G401 (cell line): ENCODE data around the gene APMAP. TPM values are rescaled to one million over a fixed set of nuclear protein-coding genes. Genes with fewer than 3 reads are reported as not detected.
"Not testable (repeated sequence)": the region's sequence is repeated elsewhere in the genome, so short reads cannot be mapped to it uniquely, and the experiment has no call there.

Experiments used
- DNase-seq: peaks from one replicate; pipeline ENCODE4 v3.0.0-alpha.2; 2015; ENCODE audit warnings: low spot score
- in situ Hi-C: cut with HindIII; loops from 2 replicates; pipeline ENCODE4 v1.10.0; 2016; ENCODE audit warnings: low sequenced_read_pairs, mixed read lengths
- total RNA-seq: library from RNA; depleted of rRNA; stranded (reverse); fragments of >200 nt; shearing (Covaris generic); gene quantifications from 2 replicates; pipeline ENCODE4 v1.2.3, GENCODE V29; 2014

Gene APMAP
- total RNA-seq, 1 experiment from 2014 or later: 94.6 TPM

GRCh38 chr20:24958506-24959385 lies 33.8 kb downstream of the APMAP start:
- peak; percentile 72 for DNase-seq
- in situ Hi-C loops: no loop called here

DNA sequence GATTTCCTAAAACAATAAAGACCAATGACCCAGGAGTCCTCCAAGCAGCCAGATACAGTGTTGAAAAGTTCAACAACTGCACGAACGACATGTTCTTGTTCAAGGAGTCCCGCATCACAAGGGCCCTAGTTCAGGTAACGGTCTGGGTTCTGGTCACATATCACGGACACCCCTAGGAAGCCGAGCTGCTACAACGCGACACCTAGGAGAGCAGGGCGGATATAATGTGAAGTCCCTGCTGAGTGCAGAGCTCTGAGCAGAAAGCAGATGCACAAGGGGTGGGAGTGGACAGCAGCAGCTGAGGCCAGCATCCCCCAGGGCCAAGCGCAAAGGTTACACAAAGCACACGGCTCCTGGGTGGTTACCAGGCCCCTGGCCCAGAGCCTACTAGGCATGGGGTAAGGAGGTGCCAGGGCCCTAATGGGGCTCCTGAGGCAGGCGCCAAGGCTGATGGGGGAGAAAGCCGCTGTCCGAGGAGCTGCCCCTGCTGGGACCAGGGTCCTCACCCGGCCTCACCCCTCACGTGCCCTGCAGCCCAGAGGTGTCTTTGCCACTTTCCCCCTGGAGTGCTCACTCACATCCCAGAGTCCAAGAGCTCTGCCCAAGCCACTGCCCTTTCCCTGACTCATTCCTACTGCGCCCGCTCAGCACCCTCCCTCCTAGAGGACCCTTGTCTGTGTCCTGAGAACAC lies 35.1 kb downstream of the APMAP start:
- in situ Hi-C loops: no loop called here
- no peak for DNase-seq

DNA sequence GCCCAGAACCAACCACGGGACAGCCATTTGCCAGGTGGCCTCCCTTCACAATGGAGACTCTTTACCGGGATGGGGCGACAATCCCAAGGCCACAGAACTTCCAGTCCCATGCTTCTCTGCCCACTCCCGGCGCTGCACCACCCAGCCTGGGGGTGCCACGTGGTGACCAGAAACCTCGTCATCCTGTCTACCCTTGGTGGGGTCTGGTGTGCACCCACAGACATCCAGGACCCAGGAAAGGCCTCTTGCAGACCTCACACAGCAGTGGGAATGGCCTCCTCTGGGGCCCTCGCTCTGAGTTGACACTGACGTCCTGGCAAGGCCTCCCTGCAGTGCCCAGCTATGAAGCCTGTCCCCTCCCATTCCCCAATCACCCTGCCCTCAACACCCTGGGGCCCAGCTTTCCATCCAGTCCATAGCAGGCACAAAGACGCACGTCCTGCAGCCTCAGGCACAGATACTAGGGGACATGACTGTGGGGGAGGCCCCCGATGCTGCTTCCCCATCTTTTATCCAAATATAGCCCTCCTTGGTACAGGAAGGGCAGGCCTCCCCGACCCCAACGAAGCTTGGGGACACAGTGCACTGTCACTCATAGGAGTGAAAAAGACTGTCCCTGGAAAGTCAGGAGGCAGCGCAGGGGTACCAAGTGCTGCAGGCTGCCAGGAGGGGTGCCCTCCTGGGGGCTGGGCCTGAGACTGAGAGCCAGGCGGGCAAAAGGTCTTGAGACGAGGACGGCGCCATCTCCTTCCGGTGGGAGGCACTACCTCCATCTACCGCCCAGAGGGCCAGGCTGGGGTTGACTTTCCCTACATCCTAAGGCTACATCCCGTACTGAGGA lies 36.3 kb downstream of the APMAP start:
- no peak for DNase-seq
- in situ Hi-C loops: no loop called here

DNA sequence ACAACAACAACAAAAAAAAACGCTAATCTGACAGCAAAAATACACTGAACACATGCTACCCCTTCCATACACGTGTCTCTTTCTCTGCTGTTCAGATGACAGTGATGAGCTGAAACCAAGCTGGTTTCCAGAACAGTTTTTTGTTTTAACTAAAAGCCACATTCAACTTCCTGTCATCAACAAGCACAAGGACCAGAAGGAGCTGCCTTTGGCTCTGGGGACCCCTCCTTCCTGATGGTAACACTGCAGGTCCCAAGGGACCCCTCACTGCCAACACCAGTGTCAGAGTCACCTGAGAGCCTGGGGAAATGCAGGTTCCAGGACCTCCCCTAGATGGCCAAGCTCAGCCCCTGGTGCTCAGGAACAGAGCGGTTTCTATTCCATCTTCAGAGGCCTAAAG lies 37.5 kb downstream of the APMAP start:
- no peak for DNase-seq
- in situ Hi-C loops: no loop called here

- in situ Hi-C loops: no loop called here
Observed at GRCh38 chr20:24954566-24954965, 38.0 kb downstream of the APMAP start.

DNA sequence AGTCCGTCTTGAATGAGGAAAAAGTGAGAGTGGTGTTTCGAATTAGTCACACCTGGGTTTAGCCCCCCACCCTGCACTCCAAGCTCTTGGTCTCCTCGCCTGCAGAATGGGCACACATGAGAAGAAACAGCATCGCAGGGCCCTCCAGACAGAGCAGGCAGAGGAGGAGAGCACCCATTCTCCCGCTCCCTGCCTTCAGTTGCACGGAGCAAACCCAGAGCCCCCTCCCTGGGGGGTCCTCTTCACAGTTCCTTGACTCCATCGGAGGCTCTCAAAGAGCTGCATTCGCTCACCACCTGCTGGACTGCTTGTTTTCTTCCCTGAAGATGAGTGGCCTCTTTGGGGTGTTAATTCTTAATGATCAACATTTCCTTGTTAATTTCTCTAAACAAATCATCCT lies 38.4 kb downstream of the APMAP start:
- in situ Hi-C loops: no loop called here
- DNase-seq: no peak

More at GRCh38 chr20:24954566-24954965, 38.0 kb downstream of the APMAP start:
- no peak for DNase-seq

DNA sequence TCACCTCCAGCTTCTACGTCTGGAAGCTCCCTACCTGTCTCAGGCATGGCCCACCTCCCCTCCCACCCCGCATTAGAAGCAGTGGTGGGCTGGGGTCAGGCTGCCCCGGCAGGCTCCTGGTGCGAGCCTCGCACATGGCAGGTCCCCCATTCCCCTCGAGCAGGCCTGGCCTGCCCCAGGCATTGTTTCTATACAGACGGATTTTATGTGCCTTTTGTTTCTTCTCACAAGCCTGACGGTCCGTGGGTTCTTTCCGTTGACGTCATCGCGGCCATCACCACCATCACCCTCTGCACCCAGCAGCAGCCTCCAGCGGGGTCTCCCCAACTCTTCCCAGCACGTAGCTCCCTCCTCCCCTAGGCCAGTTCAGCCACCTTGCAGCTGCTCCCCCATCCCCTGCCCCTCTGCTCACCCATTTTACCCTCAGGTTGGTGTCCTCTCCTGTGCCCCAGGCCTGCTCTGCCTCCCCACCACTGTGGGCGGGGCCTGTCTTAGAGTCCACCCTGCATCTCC lies 38.9 kb downstream of the APMAP start:
- in situ Hi-C loops: no loop called here
- no peak for DNase-seq

DNA sequence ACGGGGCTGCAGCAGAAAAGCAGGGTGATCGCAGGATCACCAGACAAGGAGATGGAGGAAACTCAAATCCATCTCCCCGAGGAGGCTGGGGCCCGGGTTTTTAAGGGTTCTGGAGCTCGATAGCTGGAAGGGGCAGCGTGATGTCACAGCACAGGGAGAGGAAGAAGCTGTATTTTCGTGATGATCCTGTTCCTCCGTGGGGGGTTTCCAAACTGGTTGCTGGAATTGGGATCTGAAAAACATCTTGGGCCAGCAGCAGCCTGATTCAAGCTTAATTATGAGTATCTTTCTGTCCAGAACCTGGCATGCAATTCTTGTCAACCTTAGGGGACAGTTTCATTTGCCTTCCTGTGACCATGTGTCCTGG lies 39.4 kb downstream of the APMAP start:
- in situ Hi-C loops: no loop called here
- no peak for DNase-seq

GRCh38 chr20:24952376-24953208 lies 40.0 kb downstream of the APMAP start:
- in situ Hi-C loops: no loop called here
- DNase-seq: no peak

GRCh38 chr20:24951536-24952083 lies 40.9 kb downstream of the APMAP start:
- no peak for DNase-seq
- in situ Hi-C loops: no loop called here

- in situ Hi-C loops: no loop called here
Observed at GRCh38 chr20:24950836-24951525, 41.6 kb downstream of the APMAP start.

GRCh38 chr20:24950128-24950835 lies 42.3 kb downstream of the APMAP start:
- in situ Hi-C loops: no loop called here
- DNase-seq: no peak

More at GRCh38 chr20:24950836-24951525, 41.6 kb downstream of the APMAP start:
- DNase-seq: no peak

DNA sequence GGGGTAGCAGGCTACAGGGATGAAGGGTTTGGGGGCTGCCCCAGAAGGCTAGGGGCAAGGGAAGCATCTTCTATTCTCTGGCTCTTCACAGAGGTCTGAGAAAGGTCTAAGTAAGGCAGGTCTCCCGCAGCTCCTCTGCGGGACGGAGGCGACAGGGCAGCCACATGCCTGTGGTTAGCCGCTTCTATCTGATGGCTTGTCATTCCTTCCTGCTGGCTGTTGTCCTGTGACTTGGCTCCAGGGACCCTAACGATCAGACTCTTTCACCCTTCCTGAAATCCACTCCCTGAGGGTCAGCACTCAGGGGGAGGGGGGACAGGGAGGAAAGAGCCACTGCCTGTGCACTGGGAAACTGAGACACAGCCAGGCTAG lies 42.8 kb downstream of the APMAP start:
- DNase-seq: no peak
- in situ Hi-C loops: no loop called here

DNA sequence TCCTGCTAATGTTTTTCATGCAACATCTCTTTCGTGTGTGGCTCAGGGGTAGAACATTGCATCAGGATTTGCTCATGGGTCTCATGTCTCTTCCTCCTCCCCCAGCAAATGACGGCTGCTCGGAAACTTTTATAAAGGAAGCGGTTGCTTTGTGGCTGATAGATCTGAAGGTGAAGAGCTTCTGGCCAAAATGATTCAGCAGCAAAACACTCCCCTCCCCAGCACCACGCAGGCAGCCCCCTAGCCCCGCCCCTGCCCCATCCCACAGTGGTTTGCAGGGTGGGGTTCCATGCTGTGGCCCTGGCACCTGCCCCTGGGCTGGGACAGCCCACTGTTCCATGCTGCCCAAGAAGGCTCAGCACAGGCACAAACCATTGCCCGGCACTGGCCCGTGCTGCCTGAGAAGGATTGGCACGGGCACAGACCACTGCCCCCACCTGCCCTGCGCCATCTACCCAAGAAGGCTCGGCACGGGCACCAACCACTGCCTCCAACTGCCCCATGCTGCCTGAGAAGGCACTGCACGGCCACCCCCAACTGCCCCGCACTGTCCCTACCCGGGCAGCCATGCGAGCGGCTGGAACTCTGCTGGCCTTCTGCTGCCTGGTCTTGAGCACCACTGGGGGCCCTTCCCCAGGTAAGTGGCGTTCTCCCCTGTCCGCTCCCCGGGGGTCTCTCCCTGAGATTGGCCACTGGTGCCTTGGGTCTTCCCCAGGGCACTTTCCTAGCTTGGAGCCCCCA lies 43.4 kb downstream of the APMAP start, which contains the start of gene CST7:
CST7 (plus strand) TSS at position 331 of the 741 bp plus-strand sequence; CDS start at position 568, 237 bp downstream.
- DNase-seq: no peak
- in situ Hi-C loops: no loop called here

GRCh38 chr20:24948396-24948938 lies 44.1 kb downstream of the APMAP start:
- in situ Hi-C loops, DNase-seq: not testable (repeated sequence)

DNA sequence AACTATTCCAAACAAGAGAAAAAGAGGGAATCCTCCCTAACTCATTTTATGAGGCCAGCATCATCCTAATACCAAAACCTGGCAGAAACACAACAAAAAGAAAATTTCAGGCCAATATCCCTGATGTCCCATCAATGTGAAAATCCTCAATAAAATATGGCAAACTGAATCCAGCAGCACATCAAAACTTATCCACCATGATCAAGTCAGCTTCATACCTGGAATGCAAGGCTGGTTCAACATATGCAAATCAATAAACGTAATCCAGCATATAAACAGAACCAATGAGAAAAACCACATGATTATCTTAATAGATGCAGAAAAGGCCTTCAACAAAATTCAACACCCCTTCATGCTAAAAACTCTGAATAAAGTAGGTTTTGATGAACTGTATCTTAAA lies 46.2 kb downstream of the APMAP start:
- in situ Hi-C loops, DNase-seq: not testable (repeated sequence)
